Stimulated activated CD4-positive, alpha-beta T cell treated with anti-CD3 and anti-CD28 coated beads, Interleukin-4, amount 100 ng/mL, for 24 hours (primary cell): ENCODE measurements around the gene EXOC6.
"Not testable (repeated sequence)": the region's sequence is repeated elsewhere in the genome, so short reads cannot be mapped to it uniquely, and the experiment has no call there.

Experiments used
- DNase-seq: peaks from one replicate; pipeline ENCODE4 v3.0.0-alpha.2; 2020

EXOC6 gene

DNA sequence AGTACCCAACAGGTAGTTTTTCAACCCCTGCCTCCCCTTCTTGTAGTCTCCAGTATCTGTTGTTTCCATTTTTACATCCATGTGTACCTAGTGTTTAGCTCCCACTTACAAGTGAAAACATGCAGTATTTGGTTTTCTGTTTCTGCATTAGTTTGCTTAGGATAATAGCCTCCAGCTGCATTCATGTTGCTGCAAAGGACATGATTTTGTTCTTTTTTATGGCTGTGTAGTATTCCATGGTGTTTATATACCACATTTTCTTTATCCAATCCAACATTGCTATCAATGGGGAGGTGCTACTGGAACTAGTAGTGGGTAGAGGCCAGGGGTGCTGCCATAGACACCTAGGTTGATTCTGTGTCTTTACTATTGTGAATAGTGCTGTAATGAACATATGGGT lies 104.3 kb downstream of the EXOC6 start:
- DNase-seq, result not testable (repeated sequence)

DNA sequence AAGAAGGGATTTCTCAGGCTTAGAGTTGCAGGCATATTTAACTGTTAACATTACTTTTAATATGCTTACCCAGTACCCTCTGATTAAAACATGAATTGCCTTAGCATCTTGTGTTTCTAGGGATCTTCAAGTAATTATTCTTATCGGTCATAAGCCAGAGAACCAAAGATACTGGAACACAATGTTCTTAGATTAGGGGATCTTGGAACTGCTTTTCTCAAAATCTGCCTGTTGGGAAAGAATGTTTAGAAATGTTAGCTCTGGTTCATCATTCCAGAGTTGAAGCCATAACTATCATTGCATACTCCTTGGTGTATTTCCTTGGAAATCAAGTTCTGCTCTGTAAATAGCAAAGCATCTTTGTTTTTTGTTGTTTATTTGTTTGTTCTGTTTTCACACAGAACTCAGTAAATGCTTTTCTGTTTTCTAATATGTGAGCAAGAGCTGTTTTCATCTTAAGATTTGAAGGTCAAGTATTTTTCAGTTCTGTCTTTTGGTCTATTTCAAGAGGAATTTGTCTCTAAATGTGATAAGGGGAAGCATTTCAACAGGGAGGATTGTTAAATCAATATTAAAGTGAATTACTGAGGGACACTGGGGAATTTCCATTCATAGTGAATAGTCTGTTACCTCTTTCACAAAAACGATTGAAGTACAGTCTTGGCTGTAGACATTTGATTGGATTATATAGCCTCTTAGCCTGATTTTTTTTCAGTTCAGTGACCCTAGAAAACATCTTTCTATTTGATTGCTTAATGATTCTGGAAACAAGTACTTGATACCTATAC lies 109.1 kb downstream of the EXOC6 start:
- no peak for DNase-seq

- DNase-seq, result no peak
These were observed 113.3 kb downstream of the EXOC6 start for GRCh38 chr10:92961638-92962037.

GRCh38 chr10:92965314-92965713 lies 117.0 kb downstream of the EXOC6 start:
- no peak for DNase-seq

DNA sequence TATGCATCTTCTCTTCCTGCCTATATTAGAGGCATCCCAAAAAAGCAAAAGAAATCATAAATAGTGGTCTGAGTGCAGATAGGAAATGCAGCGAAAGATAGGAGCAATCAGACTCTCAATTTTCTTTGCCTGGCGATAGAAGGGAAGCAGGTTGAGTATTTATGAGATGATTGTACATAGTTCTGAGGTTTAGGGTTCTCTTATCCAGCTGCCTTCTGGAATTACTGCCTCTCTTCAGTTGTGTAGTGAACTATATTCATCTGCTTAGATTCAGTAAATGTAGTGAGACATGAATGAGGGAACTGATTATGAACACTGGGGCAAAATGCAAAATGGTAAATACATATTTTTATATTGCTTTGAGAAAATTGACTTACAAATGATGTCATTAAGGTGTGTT lies 119.3 kb downstream of the EXOC6 start:
- no peak for DNase-seq

- no peak for DNase-seq
These were observed 120.8 kb downstream of the EXOC6 start for GRCh38 chr10:92969151-92969550.

- no peak for DNase-seq
These were observed 122.2 kb downstream of the EXOC6 start for GRCh38 chr10:92970301-92971070.

DNA sequence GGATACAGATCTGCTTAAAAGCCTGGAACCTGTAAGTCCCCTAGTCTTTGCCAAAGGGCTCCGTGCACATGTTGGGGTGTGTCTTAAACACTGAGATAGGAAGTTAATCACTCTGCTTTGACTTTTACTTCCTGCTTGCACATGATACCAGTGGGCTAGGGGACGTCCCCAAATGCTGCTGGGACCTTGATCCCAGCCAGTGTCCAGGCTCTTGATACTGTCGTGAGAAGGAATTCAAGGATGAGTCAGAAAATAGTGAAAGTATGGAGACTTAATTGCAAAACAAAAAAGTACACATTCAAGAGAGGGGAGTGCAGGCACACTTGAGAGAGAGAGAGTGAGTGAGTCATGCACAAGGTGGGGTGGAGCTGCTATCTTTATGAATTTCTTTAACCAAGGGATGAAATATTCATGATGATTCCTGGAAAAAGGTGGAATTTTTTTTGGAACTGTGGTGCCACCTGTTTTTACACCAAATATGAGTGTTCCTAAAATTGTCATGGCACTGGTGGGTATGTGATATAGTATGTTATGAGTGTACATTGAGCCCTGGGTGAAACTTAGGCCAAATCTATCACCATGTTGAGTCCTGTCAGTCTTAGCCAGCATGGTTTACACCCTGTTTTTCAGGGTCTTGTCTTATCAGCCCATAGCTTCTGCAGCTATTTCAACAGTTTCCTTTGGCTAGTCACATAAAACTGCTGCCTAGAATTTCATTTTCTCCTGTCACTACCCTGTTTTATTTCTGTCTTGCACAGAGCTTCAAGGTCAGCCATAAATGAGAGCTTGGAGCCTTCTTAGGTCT lies 123.9 kb downstream of the EXOC6 start:
- no peak for DNase-seq

GRCh38 chr10:92972886-92973285 lies 124.6 kb downstream of the EXOC6 start:
- DNase-seq, result no peak

DNA sequence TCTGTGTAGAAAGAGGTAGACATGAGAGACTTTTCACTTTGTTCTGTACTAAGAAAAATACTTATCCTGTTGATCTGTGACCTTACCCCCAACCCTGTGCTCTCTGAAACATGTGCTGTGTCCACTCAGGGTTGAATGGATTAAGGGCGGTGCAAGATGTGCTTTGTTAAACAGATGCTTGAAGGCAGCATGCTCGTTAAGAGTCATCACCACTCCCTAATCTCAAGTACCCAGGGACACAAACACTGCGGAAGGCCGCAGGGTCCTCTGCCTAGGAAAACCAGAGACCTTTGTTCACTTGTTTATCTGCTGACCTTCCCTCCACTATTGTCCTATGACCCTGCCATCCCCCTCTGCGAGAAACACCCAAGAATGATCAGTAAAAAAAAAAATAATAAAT lies 128.0 kb downstream of the EXOC6 start:
- DNase-seq, result not testable (repeated sequence)

- no peak for DNase-seq
These were observed 140.9 kb downstream of the EXOC6 start for GRCh38 chr10:92989250-92989649.

GRCh38 chr10:92990615-92991014 lies 142.3 kb downstream of the EXOC6 start:
- DNase-seq, result peak; percentile 31

- DNase-seq, result no peak
These were observed 143.2 kb downstream of the EXOC6 start for GRCh38 chr10:92991513-92991912.

DNA sequence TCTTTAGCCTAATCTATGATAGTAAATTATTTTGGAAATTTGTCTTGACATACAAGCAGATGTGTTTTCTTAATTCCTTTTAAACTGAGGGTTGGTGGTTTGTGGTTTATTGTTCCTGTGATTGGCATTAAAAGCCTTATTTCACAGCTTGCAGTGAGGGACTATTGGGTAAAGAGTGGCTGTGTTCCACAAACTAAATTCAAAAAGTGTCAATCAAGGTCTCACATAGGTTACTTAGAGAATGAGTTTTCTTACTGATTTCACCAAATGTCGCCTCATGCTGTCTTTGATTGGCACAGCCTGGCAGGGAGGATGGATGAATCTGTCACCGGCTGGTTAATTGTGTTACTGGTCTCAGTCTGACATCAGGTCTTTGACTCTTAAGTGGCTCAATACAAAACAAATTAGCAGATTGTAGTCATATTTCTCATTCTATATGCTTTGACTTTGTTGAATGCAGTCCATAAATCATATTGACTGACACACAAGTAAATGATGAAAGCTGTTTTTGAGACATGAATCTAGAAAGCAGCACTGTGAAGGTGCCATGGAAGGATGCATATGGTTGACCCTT lies 145.5 kb downstream of the EXOC6 start:
- no peak for DNase-seq

GRCh38 chr10:92995509-92995908 lies 147.2 kb downstream of the EXOC6 start:
- DNase-seq, result no peak

- DNase-seq, result no peak
These were observed 149.3 kb downstream of the EXOC6 start for GRCh38 chr10:92997620-92998019.

DNA sequence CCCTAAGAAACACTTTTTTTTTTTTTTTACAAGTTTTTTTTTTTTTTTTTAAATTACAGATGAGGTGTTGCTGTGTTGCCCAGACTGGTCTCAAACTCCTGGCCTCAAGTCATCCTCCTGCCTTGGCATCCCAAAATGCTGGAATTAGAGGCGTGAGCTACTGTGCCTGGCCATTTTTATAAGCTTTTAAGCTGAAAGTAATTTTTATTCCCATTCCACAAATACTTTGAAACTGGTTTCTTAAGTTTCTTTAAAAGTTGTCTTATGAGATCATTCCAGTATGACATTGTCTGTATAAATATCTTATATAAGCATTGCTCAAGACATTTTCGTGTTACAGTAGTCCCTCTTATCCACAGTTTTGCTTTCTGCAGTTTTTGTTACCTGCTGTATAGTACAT lies 150.9 kb downstream of the EXOC6 start:
- DNase-seq, result no peak

- no peak for DNase-seq
These were observed 158.2 kb downstream of the EXOC6 start for GRCh38 chr10:93006435-93007039.

- DNase-seq, result no peak
These were observed 167.4 kb downstream of the EXOC6 start for GRCh38 chr10:93015722-93016121.

DNA sequence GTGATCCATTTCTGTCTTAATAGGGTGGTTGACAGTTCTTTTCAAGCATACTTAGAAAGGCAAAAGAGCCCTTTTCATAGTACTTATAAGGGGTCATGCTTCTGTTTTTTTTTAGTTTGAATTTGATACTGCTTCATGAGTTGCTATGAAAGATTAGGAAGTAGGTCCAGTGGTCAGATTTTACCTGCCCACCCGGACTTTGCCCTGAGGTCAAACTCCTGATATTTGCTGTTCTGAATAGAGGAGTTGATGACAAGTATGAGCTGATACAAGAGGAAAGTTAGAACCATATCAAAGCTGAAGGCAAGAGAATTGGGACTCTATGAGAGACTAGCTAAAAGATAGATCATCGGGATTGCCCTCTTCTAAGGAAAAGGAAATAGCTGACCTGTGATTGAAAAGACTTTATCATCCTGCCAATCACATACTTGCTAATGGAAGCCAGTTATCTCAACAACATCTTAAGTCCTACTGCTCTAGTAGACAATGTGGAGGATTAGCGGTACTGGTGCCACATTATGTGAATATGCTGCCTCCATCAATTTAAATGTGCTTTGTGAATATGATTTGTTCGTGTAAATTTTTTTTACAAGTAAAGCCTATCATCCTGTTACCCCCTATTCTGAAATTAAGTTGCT lies 174.8 kb downstream of the EXOC6 start:
- DNase-seq, result no peak

- no peak for DNase-seq
These were observed 177.8 kb downstream of the EXOC6 start for GRCh38 chr10:93026072-93026471.

DNA sequence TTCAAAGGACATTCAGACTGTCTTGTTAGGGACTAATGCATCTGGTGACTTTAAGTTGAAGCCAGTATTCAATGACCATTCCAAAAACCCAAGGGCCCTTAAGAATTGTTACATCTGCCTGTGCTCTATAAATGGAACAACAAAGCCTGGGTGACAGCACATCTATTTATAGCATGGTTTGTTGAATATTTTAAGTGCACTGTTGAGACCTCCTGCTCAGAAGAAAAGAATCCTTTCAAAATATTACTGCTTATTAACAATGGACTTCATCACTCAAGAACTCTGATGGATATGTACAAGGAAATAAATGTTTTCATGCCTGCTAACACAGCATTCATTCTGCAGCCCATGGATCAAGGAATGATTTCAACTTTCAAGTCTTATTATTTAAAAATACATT lies 179.2 kb downstream of the EXOC6 start:
- DNase-seq, result no peak
